ENCODE results near the gene RAB6B.

Gene RAB6B

GRCh38 chr3:133880886-133881455 lies 14.7 kb downstream of the RAB6B start:
- DNase-seq, result no peak

GRCh38 chr3:133880287-133880686 lies 15.4 kb downstream of the RAB6B start:
- no peak for DNase-seq

- no peak for DNase-seq
Measured at GRCh38 chr3:133878518-133878917, 17.2 kb downstream of the RAB6B start.

- DNase-seq, result no peak
Measured at GRCh38 chr3:133877221-133877620, 18.5 kb downstream of the RAB6B start.

- DNase-seq, result no peak
Measured at GRCh38 chr3:133874761-133875438, 20.8 kb downstream of the RAB6B start.

- DNase-seq, result no peak
Measured at GRCh38 chr3:133874344-133874743, 21.3 kb downstream of the RAB6B start.

- no peak for DNase-seq
Measured at GRCh38 chr3:133872781-133873180, 22.9 kb downstream of the RAB6B start.

GRCh38 chr3:133872161-133872560 lies 23.5 kb downstream of the RAB6B start:
- DNase-seq, result no peak

GRCh38 chr3:133871368-133872090 lies 24.2 kb downstream of the RAB6B start:
- DNase-seq, result no peak

- no peak for DNase-seq
Measured at GRCh38 chr3:133870822-133871221, 24.9 kb downstream of the RAB6B start.

- no peak for DNase-seq
Measured at GRCh38 chr3:133869586-133869985, 26.1 kb downstream of the RAB6B start.

- no peak for DNase-seq
Measured at GRCh38 chr3:133868758-133869475, 26.8 kb downstream of the RAB6B start.

GRCh38 chr3:133868186-133868585 lies 27.5 kb downstream of the RAB6B start:
- no peak for DNase-seq

GRCh38 chr3:133866141-133866540 lies 29.5 kb downstream of the RAB6B start:
- no peak for DNase-seq

- DNase-seq, result no peak
Measured at GRCh38 chr3:133865136-133865855, 30.4 kb downstream of the RAB6B start.

- no peak for DNase-seq
Measured at GRCh38 chr3:133864616-133865015, 31.1 kb downstream of the RAB6B start.

GRCh38 chr3:133863911-133864310 lies 31.8 kb downstream of the RAB6B start:
- DNase-seq, result no peak

- no peak for DNase-seq
Measured at GRCh38 chr3:133862161-133862560, 33.5 kb downstream of the RAB6B start.

- DNase-seq, result no peak
Measured at GRCh38 chr3:133860519-133860918, 35.2 kb downstream of the RAB6B start.

GRCh38 chr3:133859381-133860234 lies 36.1 kb downstream of the RAB6B start:
- DNase-seq, result no peak

- no peak for DNase-seq
Measured at GRCh38 chr3:133857767-133858166, 37.9 kb downstream of the RAB6B start.

GRCh38 chr3:133856316-133856715 lies 39.4 kb downstream of the RAB6B start:
- no peak for DNase-seq
